NOMO-1 treated with DMSO at 0.1 percent for 48 hours (cell line): Measurements from ENCODE around the gene KIF23.

Experiments
- DNase-seq: peaks from one replicate; lab custom pipeline; 2025; ENCODE audit not compliant: unreplicated experiment; lab: John Stamatoyannopoulos, UW

Gene KIF23

GRCh38 chr15:69489073-69489571 lies 75.0 kb downstream of the KIF23 start:
- DNase-seq = no peak

DNA sequence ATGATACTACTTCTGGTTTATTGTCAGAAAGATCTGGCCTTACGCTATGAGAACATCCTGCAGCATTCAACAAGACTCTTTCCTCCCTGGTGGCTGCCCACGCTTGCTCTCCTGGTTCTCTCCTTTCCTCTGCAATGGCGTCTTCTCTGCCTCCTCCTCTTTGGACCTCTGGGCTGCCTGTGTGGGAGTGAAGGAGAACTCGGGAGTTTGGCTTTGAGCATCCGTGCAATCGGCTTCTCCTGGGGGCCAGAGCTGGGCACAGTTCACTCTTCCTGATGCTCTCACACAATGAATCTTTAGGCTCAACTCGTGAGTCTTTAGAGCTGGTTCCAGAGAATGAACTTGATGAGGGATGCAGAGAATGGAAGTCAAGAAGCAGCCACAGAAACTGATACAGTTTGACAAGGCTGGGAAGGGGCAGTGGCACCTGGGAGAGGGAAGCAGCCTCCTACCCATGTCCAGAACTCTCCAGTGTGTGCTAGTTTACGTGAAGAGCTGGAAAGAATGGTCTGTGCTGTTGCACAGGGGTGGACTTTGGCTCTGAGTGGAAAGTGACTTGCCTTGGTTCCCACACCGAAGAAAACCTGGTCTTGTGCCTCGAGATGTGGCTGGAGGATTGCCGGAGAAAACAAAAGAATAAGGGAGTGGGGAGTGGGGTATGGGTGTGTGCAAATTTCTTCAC lies 76.3 kb downstream of the KIF23 start:
- no peak for DNase-seq

GRCh38 chr15:69491038-69491505 lies 76.9 kb downstream of the KIF23 start:
- no peak for DNase-seq

DNA sequence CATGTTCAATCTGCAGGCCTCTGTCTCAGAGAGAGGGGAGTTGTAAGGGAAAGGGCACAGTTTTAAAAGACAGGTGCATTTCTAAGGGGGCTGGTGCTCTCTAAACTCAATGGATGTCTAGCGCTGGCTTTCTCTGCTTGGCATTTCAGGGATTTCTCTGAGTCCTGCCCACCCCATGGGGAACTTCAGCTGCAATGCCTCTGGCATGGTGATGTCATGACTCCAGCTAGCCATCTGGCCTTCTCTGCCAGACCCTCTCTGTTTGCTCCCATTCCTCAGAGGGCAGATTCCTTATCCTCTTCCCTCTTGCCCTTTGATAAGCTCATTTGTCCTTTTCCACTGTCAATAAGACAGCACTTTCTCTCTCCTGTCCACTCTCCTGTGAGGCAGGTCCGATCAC lies 79.3 kb downstream of the KIF23 start:
- DNase-seq = no peak

GRCh38 chr15:69496001-69496400 lies 81.9 kb downstream of the KIF23 start:
- DNase-seq = no peak

GRCh38 chr15:69497076-69497475 lies 82.9 kb downstream of the KIF23 start:
- no peak for DNase-seq

DNA sequence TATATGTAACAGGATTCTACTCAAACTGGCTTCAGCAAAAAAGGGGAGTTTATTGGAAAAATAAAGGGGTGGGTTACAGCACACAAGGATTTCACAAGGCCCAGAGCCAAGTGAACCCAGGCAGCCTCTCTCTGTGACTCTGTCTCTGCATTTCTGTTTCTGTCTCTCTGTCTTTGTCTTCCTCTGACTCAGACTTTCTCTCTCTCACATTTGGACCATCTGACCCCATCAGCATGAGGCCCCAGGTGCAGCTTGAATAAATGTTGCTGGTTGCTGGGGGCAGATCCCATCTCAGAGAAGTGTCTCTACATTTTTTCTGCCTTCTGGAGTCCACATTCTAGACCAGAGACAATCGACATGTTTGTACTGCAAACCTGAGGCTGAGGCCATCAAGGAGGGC lies 83.5 kb downstream of the KIF23 start:
- DNase-seq = no peak
